Stimulated activated CD8-positive, alpha-beta memory T cell treated with anti-CD3 and anti-CD28 coated beads, Interleukin-7, amount 100 ng/mL, for 48 hours (primary cell): ENCODE data around the gene LRMDA.
"Not testable (repeated sequence)": the region's sequence is repeated elsewhere in the genome, so short reads cannot be mapped to it uniquely, and the experiment has no call there.

ENCODE experiments used
- DNase-seq, 2 donors: peaks; one replicate each; pipeline ENCODE4 v3.0.0-alpha.2; 2020; ENCODE audit warnings: low read depth in 1 of 2; ENCODE audit errors: extremely low read depth in 1 of 2

The LRMDA gene

GRCh38 chr10:75502389-75502788 lies 71.0 kb downstream of the LRMDA start:
- DNase-seq = no peak

GRCh38 chr10:75502838-75503237 lies 71.4 kb downstream of the LRMDA start:
- no peak for DNase-seq

GRCh38 chr10:75505293-75505692 lies 73.9 kb downstream of the LRMDA start:
- no peak for DNase-seq

- DNase-seq = no peak
Observed at GRCh38 chr10:75505840-75506506, 74.5 kb downstream of the LRMDA start.

GRCh38 chr10:75506930-75507329 lies 75.5 kb downstream of the LRMDA start:
- no peak for DNase-seq

- no peak for DNase-seq
Observed at GRCh38 chr10:75507469-75507868, 76.0 kb downstream of the LRMDA start.

- DNase-seq = no peak
Observed at GRCh38 chr10:75508239-75508813, 76.9 kb downstream of the LRMDA start.

- DNase-seq = no peak
Observed at GRCh38 chr10:75508814-75509306, 77.4 kb downstream of the LRMDA start.

- no peak for DNase-seq
Observed at GRCh38 chr10:75509706-75510105, 78.3 kb downstream of the LRMDA start.

- DNase-seq = no peak
Observed at GRCh38 chr10:75511011-75511410, 79.6 kb downstream of the LRMDA start.

GRCh38 chr10:75512203-75512933 lies 80.9 kb downstream of the LRMDA start:
- no peak for DNase-seq

- DNase-seq = no peak
Observed at GRCh38 chr10:75513292-75513885, 82.0 kb downstream of the LRMDA start.

GRCh38 chr10:75514830-75515229 lies 83.4 kb downstream of the LRMDA start:
- no peak for DNase-seq

GRCh38 chr10:75516154-75516553 lies 84.7 kb downstream of the LRMDA start:
- DNase-seq = not testable (repeated sequence)

GRCh38 chr10:75519213-75519612 lies 87.8 kb downstream of the LRMDA start:
- not testable (repeated sequence) for DNase-seq

GRCh38 chr10:75521194-75521829 lies 89.9 kb downstream of the LRMDA start:
- not testable (repeated sequence) for DNase-seq

- DNase-seq = no peak
Observed at GRCh38 chr10:75525067-75525466, 93.6 kb downstream of the LRMDA start.

- no peak for DNase-seq
Observed at GRCh38 chr10:75525646-75526045, 94.2 kb downstream of the LRMDA start.

GRCh38 chr10:75527542-75527941 lies 96.1 kb downstream of the LRMDA start:
- DNase-seq = no peak

- no peak for DNase-seq
Observed at GRCh38 chr10:75528392-75528791, 97.0 kb downstream of the LRMDA start.

GRCh38 chr10:75530299-75530698 lies 98.9 kb downstream of the LRMDA start:
- no peak for DNase-seq
